ENCODE measurements around the gene ACOT8. TPM values are rescaled to one million over a fixed set of nuclear protein-coding genes. Genes with fewer than 3 reads are reported as not detected.
A peak's percentile ranks its signal among the peaks of the same experiment; 100 is the strongest.

ACOT8 gene
- polyA plus RNA-seq, 2 of the 4 experiments (the other 2 are of a cell fraction): 14.0 to 18.5 TPM

- POLR2A ChIA-PET: interaction anchor here (0.9 to 1.5 kb wide), 2 partner anchors 10 to 58 kb away, joined by 3 read pairs; partner anchors contain the start of gene ZSWIM1
- no peak for TF ChIP-seq CEBPB (IDR thresholded peaks at IDR 0.05)
- no peak for TF ChIP-seq ZSCAN20 (CRISPR knock-in tag; IDR thresholded peaks at IDR 0.05)
- TF ChIP-seq CHD2 (IDR thresholded peaks at IDR 0.05; ENCODE audit: low read length, partially characterized antibody): no peak
- TF ChIP-seq KDM1A (IDR thresholded peaks at IDR 0.05; ENCODE audit: low read depth): no peak
- TF ChIP-seq NPAS2 (CRISPR knock-in tag; IDR thresholded peaks at IDR 0.05; ENCODE audit: borderline replicate concordance): no peak
- no peak for TF ChIP-seq RCOR1 (IDR thresholded peaks at IDR 0.05; ENCODE audit: low read depth, low read length)
- TF ChIP-seq ATOH8 (CRISPR knock-in tag; IDR thresholded peaks at IDR 0.05; ENCODE audit: low read depth): no peak
- no peak for TF ChIP-seq JUNB (IDR thresholded peaks at IDR 0.05)
- no peak for TF ChIP-seq FOXS1 (CRISPR knock-in tag; IDR thresholded peaks at IDR 0.05)
- no peak for TF ChIP-seq NR3C1 (IDR thresholded peaks at IDR 0.05)
- TF ChIP-seq BCL3 (IDR thresholded peaks at IDR 0.05): no peak
- Histone ChIP-seq H3K4me3 (no peak overlapping the region), H3K27ac (no peak overlapping the region), H3K4me1 (peaks cover 12% of the 10 kb centered on the region), H3K9me3 (no peaks in the 10 kb centered on the region), H3K4me2 (peak overlapping the region; percentile 23; the same call in 1 of the 3 replicates)
- DNase-seq (ENCODE audit: low read depth in 1 of 2, low spot score in 1 of 2) (no peak), FAIRE-seq (no peak), ATAC-seq (peak; percentile 58 to 62)
- 38% methylated on average over 9 of the region's 24 CpGs for WGBS (ENCODE audit: missing lambda C conversion rate)
- CTCF ChIA-PET: interaction anchor here (0.9 to 1.7 kb wide), 5 partner anchors 9 to 163 kb away, joined by 3 to 6 read pairs (median 5); no protein-coding TSS in a partner anchor
Observed at GRCh38 chr20:45822857-45823256, 34.3 kb downstream of the ACOT8 start.

GRCh38 chr20:45821947-45822346 lies 35.2 kb downstream of the ACOT8 start:
- no peak for FAIRE-seq
- ATAC-seq: no peak
- Histone ChIP-seq H3K4me3 (no peak overlapping the region), H3K4me1 (peaks cover 21% of the 10 kb centered on the region), H3K4me2 (no peak overlapping the region), H3K27ac (no peak overlapping the region), H3K9me3 (no peaks in the 10 kb centered on the region)
- 52% methylated on average over 2 of the region's 2 CpGs for WGBS (ENCODE audit: missing lambda C conversion rate)
- CTCF ChIA-PET: interaction anchor here (0.7 to 1.7 kb wide), 9 partner anchors 8 to 920 kb away, joined by 3 to 6 read pairs (median 3); partner anchors contain the start of gene ZSWIM1
- POLR2A ChIA-PET: interaction anchor here (1.5 kb wide), 1 partner anchor 9 kb away, joined by 3 read pairs; no protein-coding TSS in a partner anchor
- TF ChIP-seq RAD21 (conservative IDR thresholded peaks at IDR 0.05 in 1 of 2, IDR thresholded peaks at IDR 0.05 in 1 of 2) (no peak), CHD2 (IDR thresholded peaks at IDR 0.05; ENCODE audit: low read length, partially characterized antibody) (no peak), USF2 (IDR thresholded peaks at IDR 0.05) (no peak), HEYL (CRISPR knock-in tag; IDR thresholded peaks at IDR 0.05) (no peak), MYC (IDR thresholded peaks at IDR 0.05; ENCODE audit: borderline replicate concordance, low read length) (no peak), ESRRA (IDR thresholded peaks at IDR 0.05; ENCODE audit: borderline replicate concordance, low read length) (no peak), REST (IDR thresholded peaks at IDR 0.05) (no peak), EHMT2 (IDR thresholded peaks at IDR 0.05; ENCODE audit: low read depth) (no peak), MAZ (IDR thresholded peaks at IDR 0.05; ENCODE audit: borderline replicate concordance, low read depth, low read length) (no peak), TP53 (CRISPR knock-in tag; IDR thresholded peaks at IDR 0.05) (no peak), CBX2 (IDR thresholded peaks at IDR 0.05; ENCODE audit: borderline replicate concordance, low read depth) (no peak)
- DNase-seq (ENCODE audit: low read depth in 1 of 2, low spot score in 1 of 2): no peak

All from A549 (cell line).